Nephron (organoid): ENCODE data around the gene DNAI2.

Experiments
- H3K27ac Mint-ChIP-seq, 3 experiments: 2 replicates each; pipeline ENCODE4 v1.8.0; 2020; ENCODE audit warnings: mixed read lengths in 3 of 3, mild to moderate bottlenecking in 2 of 3, moderate library complexity in 1 of 3
- H3K27me3 Mint-ChIP-seq: 2 replicates; pipeline ENCODE4 v1.8.0; 2021; ENCODE audit warnings: low read depth, mild to moderate bottlenecking, moderate library complexity, mixed read lengths
- H3K36me3 Mint-ChIP-seq: 2 replicates; pipeline ENCODE4 v1.8.0; 2020; ENCODE audit warnings: low read depth, mixed read lengths
- H3K4me1 Mint-ChIP-seq: 2 replicates; pipeline ENCODE4 v1.8.0; 2020; ENCODE audit warnings: mixed read lengths
- H3K4me3 Mint-ChIP-seq, 3 experiments: 2 replicates each; pipeline ENCODE4 v1.8.0; 2020; ENCODE audit warnings: mild to moderate bottlenecking in 3 of 3, mixed read lengths in 3 of 3, moderate library complexity in 2 of 3
- H3K9me3 Mint-ChIP-seq: 2 replicates; pipeline ENCODE4 v1.8.0; 2020; ENCODE audit warnings: mixed read lengths
- CTCF ChIP-seq, 3 experiments: fragments of 200-600 bp; sonication (generic); IDR thresholded peaks; one replicate each; pipeline ENCODE4 v1.5.0; 2021; ENCODE audit warnings: antibody characterized with exemption in 3 of 3; ENCODE audit not compliant: unreplicated experiment in 3 of 3

DNAI2 gene

GRCh38 chr17:74305865-74306654 is 32.0 kb downstream of the DNAI2 start:
- Mint-ChIP-seq H3K9me3 (no peaks in the 10 kb centered on the region), H3K36me3 (no peaks in the 10 kb centered on the region), H3K4me1 (peaks cover 4% of the 10 kb centered on the region), H3K27ac (no peak overlapping the region), H3K27me3 (peaks cover 17% of the 10 kb centered on the region), H3K4me3 (no peak overlapping the region)
- TF ChIP-seq CTCF (IDR thresholded peaks at IDR 0.05; ENCODE audit: unreplicated experiment in 3 of 3), result no peak

GRCh38 chr17:74307984-74308773 is 34.1 kb downstream of the DNAI2 start:
- H3K4me3 Mint-ChIP-seq, result no peak overlapping the region
- H3K27me3 Mint-ChIP-seq, result peaks cover 20% of the 10 kb centered on the region
- no peak for TF ChIP-seq CTCF (IDR thresholded peaks at IDR 0.05; ENCODE audit: unreplicated experiment in 3 of 3)
- no peaks in the 10 kb centered on the region for H3K36me3 Mint-ChIP-seq
- no peaks in the 10 kb centered on the region for H3K4me1 Mint-ChIP-seq
- no peak overlapping the region for H3K27ac Mint-ChIP-seq
- H3K9me3 Mint-ChIP-seq, result peaks cover 6% of the 10 kb centered on the region

- Mint-ChIP-seq H3K4me1 (no peaks in the 10 kb centered on the region), H3K4me3 (no peak overlapping the region), H3K36me3 (no peaks in the 10 kb centered on the region), H3K27me3 (peaks cover 20% of the 10 kb centered on the region), H3K27ac (no peak overlapping the region), H3K9me3 (peaks cover 10% of the 10 kb centered on the region)
- TF ChIP-seq CTCF (IDR thresholded peaks at IDR 0.05; ENCODE audit: unreplicated experiment in 3 of 3), result no peak
Observed at GRCh38 chr17:74309902-74310301, 35.9 kb downstream of the DNAI2 start.

GRCh38 chr17:74314877-74315276 is 40.8 kb downstream of the DNAI2 start:
- H3K4me1 Mint-ChIP-seq, result no peaks in the 10 kb centered on the region
- no peak for TF ChIP-seq CTCF (IDR thresholded peaks at IDR 0.05; ENCODE audit: unreplicated experiment in 3 of 3)
- H3K4me3 Mint-ChIP-seq, result no peak overlapping the region
- peaks cover 10% of the 10 kb centered on the region for H3K9me3 Mint-ChIP-seq
- no peak overlapping the region for H3K27ac Mint-ChIP-seq
- H3K36me3 Mint-ChIP-seq, result no peaks in the 10 kb centered on the region
- peaks cover 22% of the 10 kb centered on the region for H3K27me3 Mint-ChIP-seq

- no peak overlapping the region for H3K4me3 Mint-ChIP-seq
- H3K27ac Mint-ChIP-seq, result no peak overlapping the region
- TF ChIP-seq CTCF (IDR thresholded peaks at IDR 0.05; ENCODE audit: unreplicated experiment in 3 of 3), result no peak
- no peaks in the 10 kb centered on the region for H3K4me1 Mint-ChIP-seq
- peaks cover 10% of the 10 kb centered on the region for H3K9me3 Mint-ChIP-seq
- H3K27me3 Mint-ChIP-seq, result peaks cover 35% of the 10 kb centered on the region
- no peaks in the 10 kb centered on the region for H3K36me3 Mint-ChIP-seq
Observed at GRCh38 chr17:74316220-74316619, 42.2 kb downstream of the DNAI2 start.
